Renal pelvis (tissue), 12 donors: ENCODE results near the gene TK2. TPM values are rescaled to one million over a fixed set of nuclear protein-coding genes. Genes with fewer than 3 reads are reported as not detected.
A peak's percentile ranks its signal among the peaks of the same experiment; 100 is the strongest.
"Not testable (repeated sequence)": the region's sequence is repeated elsewhere in the genome, so short reads cannot be mapped to it uniquely, and the experiment has no call there.

ENCODE experiments used
- DNase-seq: peaks from one replicate; pipeline ENCODE4 v3.0.0-alpha.2; 2013
- long read RNA-seq, 16 experiments: transcript quantifications; one replicate each; lab custom pipeline, GENCODE V29; 2026
- polyA plus RNA-seq, 3 donors: library from polyadenylated mRNA; unstranded; fragments of 120-200 nt; gene quantifications; one replicate each; pipeline ENCODE4 v1.2.1, GENCODE V29; 2013; ENCODE audit not compliant: insufficient read length in 3 of 3

TK2 gene
- polyA plus RNA-seq, result 10 to 100 TPM; 33.5 to 37.8 (median 36.4) TPM
- long read RNA-seq, donor 1, full-length matches to known transcripts, result 6 of 6 reads
- long read RNA-seq, donor 1, partial matches to known transcripts, result 0 of 6 reads
- long read RNA-seq, donor 1, other reads (novel, unspliced or antisense), result 0 of 6 reads
- long read RNA-seq, donor 2, full-length matches to known transcripts, result 9 of 9 reads
- long read RNA-seq, donor 2, partial matches to known transcripts, result 0 of 9 reads
- long read RNA-seq, donor 2, other reads (novel, unspliced or antisense), result 0 of 9 reads
- long read RNA-seq, donor 3, full-length matches to known transcripts, result 5 of 5 reads
- long read RNA-seq, donor 3, partial matches to known transcripts, result 0 of 5 reads
- long read RNA-seq, donor 3, other reads (novel, unspliced or antisense), result 0 of 5 reads
- long read RNA-seq, donor 4, transcript TK2-206 (9 exons, 2,687 nt), result major isoform, 5 of 186 reads
- long read RNA-seq, donor 4, partial matches to known transcripts, result 6 of 186 reads
- long read RNA-seq, donor 4, other reads (novel, unspliced or antisense), result 174 of 186 reads
- long read RNA-seq, donor 5, result 0 reads
- long read RNA-seq, donor 6, result 0 reads
- long read RNA-seq, donor 7, partial matches to known transcripts, result 0 of 2 reads
- long read RNA-seq, donor 7, other reads (novel, unspliced or antisense), result 0 of 2 reads
- long read RNA-seq, donor 8, full-length matches to known transcripts, result 3 of 3 reads
- long read RNA-seq, donor 8, partial matches to known transcripts, result 0 of 3 reads
- long read RNA-seq, donor 8, other reads (novel, unspliced or antisense), result 0 of 3 reads
- long read RNA-seq, donor 9, full-length matches to known transcripts, result 8 of 8 reads
- long read RNA-seq, donor 9, partial matches to known transcripts, result 0 of 8 reads
- long read RNA-seq, donor 9, other reads (novel, unspliced or antisense), result 0 of 8 reads
- long read RNA-seq, donor 10, full-length matches to known transcripts, result 6 of 6 reads
- long read RNA-seq, donor 10, partial matches to known transcripts, result 0 of 6 reads
- long read RNA-seq, donor 10, other reads (novel, unspliced or antisense), result 0 of 6 reads
- long read RNA-seq, donor 11, full-length matches to known transcripts, result 4 of 4 reads
- long read RNA-seq, donor 11, partial matches to known transcripts, result 0 of 4 reads
- long read RNA-seq, donor 11, other reads (novel, unspliced or antisense), result 0 of 4 reads
- long read RNA-seq, donor 12, full-length matches to known transcripts, result 9 of 154 reads
- long read RNA-seq, donor 12, partial matches to known transcripts, result 0 of 154 reads
- long read RNA-seq, donor 12, other reads (novel, unspliced or antisense), result 145 of 154 reads
- long read RNA-seq, donor 13, full-length matches to known transcripts, result 8 of 8 reads
- long read RNA-seq, donor 13, partial matches to known transcripts, result 0 of 8 reads
- long read RNA-seq, donor 13, other reads (novel, unspliced or antisense), result 0 of 8 reads
- long read RNA-seq, donor 14, result 0 reads
- long read RNA-seq, donor 15, result 0 reads
- long read RNA-seq, donor 16, full-length matches to known transcripts, result 7 of 7 reads
- long read RNA-seq, donor 16, partial matches to known transcripts, result 0 of 7 reads
- long read RNA-seq, donor 16, other reads (novel, unspliced or antisense), result 0 of 7 reads

DNA sequence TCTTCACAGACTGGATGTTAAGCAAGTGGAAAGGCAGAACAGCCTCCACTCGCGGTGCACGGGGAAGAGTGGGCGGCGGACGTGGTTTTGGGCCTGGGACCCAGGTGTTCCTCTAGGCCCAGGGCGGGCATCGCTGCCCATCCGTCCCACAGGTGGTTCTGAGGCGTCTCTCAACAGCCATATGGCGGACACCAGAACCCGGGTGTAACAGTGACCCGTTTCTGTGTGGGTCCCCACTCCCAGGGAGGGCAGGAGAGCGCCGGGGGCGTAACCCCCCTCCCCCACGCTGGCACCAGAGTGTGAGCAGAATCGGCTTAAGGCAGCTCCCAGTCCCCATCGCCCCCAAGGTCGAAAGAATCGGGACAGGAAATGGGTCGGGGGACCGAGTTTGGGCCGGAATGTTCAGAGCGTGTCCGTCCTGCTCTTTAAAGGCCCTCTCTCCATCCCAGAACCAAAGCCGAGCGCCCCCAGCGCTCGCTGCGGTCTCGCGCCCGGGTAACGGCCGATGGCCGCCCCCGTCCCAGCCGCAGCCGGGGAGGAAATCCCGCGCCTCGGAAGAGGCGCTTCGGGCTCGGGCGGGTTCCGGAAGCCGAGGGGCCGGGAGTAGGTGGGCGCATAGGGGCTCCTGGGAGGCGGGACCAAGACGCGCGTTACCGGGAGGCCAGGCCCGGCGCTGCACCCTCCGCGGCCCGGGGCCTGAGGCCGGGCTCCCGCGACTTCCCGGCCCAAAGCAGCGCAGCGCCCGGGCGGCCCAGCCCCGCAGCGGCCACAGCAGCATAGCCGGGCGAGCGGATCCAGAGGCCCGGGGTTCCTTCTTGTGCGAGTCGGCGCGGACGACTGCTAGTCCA lies at the start of gene TK2:
TK2 (minus strand) TSS at position 839 of the 848 bp plus-strand sequence; CDS start at position 778, 61 bp downstream.
- peak; percentile 78 for DNase-seq

DNA sequence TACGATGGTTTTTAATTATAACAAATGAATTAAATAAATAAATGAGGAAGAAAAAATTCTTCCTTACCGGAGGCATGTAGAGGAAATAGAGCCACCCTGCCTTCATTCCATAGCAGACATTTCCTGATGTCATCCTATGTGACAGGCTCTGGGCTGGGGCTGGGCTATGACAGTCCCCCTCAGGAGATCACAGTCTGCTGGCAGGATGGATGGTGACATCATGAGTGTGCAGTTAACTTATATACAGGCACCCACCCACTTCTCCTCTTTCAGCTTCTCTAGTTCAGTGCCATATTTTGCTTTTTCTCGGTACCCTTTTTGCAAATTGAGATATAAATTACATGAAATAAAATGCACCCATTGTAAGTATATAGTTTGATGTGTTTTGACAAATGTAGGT lies 48.2 kb upstream of the TK2 start:
- DNase-seq, result no peak

DNA sequence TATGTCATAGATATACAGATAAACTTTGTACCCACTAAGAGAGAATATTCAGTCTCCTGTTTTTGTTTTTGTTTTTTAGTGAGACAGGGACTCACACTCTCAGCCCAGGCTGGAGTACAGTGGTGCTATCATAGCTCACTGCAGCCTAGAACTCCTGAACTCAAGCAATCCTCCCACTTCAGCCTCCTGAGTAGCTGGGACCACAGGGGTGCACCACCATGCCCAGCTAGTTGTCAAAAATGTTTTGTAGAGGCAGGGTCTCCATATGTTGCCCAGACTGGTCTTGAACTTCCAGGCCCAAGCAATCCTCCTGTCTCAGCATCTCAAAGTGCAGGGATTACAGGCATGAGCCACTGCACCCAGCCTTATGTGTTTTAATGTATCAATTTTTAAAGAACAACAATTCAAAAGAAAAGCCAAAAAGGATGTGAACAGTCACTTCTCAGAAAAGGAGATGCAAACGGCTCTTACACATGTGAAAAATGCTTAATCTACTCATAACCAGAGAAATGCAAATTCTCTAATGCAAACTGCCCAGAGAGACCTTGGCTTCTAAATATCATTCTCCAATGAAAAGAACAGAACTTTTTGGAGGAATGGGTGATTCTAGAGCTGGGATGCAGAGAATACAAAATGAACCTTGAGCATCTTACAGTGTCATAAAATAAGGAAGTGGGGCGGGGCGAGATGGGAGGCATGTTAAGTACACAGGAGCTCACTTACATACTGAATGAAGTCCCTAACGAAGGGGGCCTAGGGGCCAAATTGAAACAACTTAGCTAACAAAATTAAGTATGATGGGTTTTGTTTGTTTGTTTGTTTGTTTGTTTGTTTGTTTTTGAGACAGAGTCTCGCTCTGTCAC lies 47.3 kb upstream of the TK2 start:
- no peak for DNase-seq

DNA sequence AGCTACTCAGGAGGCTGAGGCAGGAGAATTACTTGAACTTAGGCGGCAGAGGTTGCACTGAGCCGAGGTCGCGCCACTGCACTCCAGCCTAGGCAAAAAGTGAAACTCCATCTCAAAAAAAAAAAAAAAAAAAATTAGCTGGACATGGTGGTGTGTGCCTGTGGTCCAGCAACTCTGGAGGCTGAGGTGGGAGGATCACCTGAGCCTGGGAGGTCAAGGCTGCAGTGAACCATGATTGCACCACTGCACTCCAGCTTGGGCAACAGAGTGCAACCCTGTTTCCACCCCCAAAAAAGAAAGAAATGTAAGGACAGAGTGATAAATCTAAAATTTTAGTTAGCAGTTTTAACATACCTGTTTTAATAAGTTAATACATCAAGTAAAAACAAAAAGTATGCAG lies 46.6 kb upstream of the TK2 start:
- not testable (repeated sequence) for DNase-seq

DNA sequence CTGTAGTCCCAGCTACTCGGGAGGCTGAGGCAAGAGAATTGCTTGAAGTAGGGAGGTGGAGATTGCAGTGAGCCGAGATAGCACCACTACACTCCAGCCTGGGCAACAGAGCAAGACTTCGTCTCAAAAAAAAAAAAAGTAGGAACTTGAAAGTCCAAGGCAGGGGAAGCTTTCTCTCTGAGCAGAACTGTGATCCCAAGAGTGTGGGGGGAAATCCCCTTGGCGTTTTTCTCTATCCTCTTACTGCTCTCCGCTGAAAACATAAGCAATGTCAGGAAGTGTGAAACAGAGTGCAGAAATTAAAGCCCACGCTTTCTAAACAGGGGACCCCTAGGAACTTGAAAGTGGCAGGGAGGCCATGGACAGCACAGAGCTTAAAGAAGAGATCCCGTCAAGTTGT lies 44.8 kb upstream of the TK2 start:
- no peak for DNase-seq

DNA sequence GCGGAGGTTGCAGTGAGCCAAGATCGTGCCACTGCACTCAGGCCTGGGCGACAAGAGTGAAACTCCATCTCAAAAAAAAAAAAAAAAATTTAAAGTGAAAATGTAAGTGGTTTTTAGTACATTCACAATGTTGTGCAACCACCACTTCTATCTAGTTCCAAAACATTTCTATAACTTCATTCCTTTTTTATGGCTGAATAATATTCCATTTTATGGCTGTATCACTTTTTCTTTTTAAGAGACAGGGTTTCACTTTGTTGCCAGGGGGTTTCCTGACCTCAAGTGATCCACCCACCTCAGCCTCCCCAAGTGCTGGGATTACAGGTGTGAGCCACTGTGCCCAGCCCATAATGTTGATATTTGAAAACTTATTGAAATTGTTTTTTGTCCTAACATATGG lies 42.9 kb upstream of the TK2 start:
- DNase-seq, result no peak

DNA sequence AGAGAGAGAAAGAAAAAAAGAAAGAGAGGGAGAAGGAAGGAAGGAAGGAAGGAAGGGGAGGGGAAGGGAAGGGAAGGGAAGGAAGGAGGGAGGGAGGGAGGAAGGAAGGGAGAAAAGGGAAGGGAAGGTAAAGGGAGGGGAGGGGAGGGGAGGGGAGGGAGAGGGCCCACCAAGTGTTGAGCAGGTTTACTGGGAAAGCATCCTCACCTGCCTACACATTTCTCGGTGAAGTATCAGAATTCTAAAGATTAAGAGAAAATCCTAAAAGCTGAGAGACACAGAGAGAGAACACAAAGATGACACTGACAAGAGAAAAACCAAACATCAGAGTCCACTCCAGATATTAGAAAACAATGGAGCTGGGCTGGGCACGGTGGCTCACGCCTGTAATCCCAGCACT lies 42.3 kb upstream of the TK2 start:
- DNase-seq, result no peak

DNA sequence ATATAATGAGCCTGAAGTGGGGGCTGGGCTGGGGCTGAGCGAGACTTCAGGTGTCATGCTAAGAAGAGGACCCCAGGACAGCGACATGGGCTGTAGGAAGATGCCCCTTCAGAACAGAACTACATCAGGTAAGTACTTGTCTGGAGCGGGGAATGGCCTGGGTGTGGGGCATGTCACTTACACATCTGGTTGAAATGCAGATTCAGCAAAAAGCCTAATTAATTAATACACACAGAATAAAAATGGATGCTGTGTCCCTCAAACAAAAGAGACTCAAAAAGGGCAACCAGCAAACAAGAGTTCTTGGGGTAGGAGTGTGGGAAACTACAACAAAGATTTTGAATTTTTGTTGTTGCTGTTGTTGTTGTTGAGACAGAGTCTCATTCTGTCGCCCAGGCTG lies 41.1 kb upstream of the TK2 start:
- DNase-seq, result no peak

DNA sequence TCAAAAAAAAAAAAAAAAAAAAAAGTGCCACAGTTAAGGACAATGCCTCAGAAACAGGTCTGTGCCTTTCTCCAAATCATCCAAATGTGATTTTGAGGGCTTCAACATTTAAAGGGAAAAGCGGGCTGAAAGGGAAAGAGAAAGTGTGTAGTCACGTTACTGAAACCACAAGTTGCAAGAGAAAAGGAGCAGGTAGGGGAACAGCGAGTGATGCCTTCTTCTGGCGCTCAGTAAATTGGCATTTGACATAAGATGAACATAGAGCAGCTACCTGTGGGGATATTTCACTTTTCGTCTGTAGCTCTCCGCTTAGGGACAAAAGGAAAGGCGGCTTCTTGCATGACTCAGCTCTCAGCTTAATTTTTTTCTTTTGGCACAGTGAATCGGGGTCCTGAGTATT lies 40.4 kb upstream of the TK2 start:
- DNase-seq, result no peak

DNA sequence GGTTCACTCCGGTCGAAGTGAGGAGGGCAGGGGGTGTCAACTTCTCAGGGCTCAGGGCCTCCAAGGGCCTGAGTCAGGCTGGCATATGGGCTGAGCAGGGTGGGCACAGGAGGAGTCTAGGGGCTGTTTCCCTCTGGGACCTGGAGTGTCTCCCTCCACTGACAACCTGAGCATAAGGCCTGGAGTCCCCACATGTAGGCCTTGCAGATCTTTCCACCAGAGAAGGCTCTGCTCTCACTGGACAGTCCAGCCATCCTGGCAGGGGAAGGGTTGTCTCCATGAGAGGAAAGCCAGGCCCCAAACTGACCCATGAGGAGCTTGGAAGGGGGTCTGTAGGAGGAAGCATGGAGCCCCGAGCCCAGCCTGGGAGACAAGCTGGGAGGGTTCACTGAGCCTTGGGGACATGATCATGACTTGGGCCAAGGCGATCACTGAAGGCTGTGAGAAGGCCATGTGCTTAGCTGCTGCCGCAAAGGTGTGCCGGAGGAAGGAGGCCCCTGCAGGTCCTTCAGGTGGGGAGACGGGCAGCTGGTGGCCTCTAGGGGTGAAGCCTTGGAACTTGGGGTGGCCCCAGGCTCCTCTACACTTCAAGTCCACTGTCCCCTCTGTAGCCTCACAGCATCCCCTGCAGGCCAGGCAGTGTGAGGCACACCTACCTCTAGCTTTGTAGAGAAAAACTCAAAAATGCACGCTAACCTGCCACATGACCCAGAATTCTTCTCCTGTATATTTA lies 39.2 kb upstream of the TK2 start:
- DNase-seq, result no peak

DNA sequence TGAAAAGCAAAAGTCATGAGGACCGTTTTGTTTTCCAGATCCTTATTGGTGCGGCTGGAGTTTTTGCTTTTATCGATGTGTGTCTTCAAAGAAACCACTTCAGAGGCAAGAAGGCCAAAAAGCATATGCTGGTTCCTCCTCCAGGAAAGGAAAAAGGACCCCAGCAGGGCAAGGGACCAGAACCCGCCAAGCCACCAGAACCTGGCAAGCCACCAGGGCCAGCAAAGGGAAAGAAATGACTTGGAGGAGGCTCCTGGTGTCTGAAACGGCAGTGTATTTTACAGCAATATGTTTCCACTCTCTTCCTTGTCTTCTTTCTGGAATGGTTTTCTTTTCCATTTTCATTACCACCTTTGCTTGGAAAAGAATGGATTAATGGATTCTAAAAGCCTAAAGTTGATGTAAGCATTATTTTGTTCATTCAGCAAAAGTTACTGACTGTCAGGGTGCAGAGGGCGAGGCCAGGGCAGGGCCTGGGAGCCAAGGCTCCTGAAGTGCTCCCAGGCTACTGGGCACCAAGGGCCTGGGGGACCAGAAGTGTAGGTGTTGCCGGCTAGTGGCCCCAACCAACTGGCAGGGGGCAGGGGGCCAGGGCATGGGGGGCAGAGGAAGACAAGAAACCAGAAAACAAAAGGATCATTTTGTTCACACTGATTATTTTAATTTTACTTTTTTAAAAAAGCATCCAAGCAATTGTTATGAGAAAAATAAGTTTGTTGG lies 38.1 kb upstream of the TK2 start:
- DNase-seq, result no peak

DNA sequence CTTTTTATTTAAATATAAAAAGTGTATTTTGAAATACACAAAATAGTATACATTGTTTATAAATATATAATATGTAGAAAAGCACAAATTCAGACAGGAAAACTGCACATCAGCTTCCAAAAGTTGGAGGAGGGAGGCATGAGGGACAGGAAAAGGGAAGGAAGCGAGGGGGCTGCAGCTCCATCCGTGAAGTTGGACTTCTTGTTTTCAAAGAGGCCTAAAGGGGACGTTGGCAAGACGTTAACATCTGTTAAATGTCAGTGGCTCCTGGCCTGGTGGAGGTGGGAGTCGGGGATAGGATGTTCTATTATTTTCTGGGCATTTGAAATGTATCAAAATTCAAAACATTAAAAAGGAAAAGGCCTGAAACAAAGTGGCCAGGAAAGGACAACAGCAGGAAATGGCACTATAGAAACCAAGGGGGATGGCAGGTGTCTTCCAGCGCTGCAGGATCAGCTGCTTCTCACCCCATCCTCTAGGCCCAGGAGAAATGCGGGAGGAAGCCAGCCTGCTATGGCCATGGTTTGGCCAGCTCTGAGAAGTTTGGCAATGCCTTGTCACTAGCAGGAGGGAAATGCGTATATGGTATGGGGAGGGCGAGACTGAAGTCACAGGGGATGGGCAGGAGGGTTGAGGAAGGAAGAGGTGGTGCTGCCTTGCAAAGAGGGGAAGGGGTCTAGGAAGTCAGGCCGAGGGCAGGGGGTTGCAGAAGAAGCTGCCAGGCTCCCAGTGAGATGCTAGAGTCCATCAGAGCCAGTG lies 35.7 kb upstream of the TK2 start:
- no peak for DNase-seq

DNA sequence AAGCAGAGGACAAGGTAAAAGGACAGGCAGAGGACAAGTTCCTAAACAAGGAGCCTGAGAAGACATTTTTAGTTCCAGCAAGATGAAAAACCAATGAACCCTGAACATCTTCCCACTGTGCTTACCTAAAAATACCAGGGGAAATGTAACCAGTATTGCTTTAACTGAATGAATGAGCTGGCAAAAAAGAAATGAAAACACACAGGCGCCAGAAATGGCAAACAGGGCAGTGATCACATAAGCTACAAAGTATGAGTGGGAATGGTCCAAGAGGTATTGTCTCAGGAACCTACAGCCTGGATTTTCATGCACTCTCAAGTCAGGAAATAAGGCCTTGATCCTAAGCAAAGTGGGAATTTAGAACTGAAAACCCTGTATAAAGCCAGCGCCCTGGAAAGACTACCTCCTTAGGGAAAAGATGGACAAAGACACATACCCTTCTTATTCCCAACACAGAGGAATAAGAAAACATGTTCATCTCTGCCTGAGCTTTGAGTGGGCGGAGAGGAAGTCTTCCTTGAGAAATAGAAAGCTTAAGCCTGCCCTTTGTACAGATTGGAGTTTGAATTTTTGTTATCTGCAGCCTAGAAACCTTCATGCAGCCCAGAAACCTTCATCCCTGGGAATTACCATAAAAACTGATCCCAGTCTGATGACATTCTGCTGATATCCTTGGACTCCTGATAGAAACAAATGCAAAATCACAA lies 31.5 kb upstream of the TK2 start:
- DNase-seq, result no peak

DNA sequence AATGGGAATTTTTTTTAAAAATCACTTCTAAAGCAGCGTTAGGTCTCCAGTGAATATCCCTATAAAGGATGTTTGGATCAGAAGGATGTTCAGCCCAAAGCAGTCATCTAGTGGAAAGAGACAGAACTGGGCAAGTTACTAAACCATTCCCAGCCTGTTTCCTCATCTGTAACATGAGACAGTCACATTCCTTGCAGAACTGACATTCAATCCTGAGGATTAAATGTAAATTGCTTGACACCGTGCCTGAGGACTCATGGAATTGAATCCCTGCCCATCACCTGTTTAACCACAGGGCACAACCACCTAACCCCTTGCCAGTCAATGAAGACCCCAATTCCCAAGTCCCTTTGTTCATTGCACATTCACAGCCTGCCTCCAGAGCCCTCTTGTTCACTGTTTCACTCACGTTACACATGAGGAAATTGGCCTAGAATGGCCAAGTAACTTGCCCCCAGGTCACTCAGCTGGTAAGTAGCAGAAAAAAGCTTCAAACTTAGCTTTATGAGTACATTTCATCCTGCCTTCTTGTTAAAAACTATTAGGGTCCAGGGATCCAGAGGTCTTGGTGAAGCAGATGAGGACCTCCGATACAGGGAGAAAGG lies 30.8 kb upstream of the TK2 start:
- DNase-seq, result peak; percentile 29

DNA sequence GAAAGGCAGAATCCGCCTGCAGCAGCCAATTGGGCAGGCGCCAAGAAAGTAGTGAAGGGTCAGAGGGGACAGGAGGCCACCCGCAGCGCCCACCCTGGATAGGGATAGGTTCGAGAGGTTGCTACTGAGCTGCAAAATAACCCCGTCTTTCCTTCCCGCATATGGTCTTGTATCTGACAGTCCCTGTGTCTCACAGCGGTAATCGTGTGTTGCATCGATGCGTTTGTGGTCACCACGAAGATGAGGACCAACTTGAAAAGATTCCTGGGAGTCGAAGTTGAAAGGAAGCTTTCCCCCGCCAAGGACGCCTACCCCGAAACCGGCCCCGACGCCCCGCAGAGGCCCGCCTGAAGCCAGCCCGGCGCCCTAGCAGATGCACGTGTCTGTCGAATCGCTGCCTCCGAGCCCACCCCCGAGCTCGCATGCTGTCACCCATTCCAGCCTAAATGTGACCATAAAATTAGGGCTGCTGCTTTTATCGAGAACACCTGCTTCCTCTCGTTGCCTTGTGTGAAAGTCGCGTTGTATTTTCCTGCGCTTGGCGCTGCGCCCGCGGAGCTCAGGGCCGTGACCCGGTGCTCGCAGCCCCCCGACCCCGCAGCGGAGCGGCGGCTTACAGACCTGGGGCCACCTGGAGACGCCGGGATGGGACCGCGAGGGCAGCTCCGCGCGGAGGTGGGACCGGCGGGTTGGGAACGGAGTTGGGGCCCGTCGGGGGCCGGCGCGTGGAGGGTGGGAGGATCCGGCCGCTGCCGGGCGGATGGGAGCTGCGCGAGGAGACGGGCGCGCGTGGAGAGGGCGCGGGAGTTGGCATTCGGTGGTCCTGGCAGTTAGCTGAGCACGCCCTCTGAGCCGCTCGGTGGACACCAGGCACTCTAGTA lies 29.0 kb upstream of the TK2 start, which contains the start of gene CMTM2:
CMTM2 (plus strand) TSS at position 813 of the 881 bp plus-strand sequence. CDS start 145 bp downstream, outside the sequence.
- peak; percentile 30 for DNase-seq
